Activated naive CD4-positive, alpha-beta T cell treated with anti-CD3 and anti-CD28 coated beads, Interleukin-2, amount 50 U/mL, for 72 hours (primary cell): ENCODE measurements around the gene AGAP1. TPM values are rescaled to one million over a fixed set of nuclear protein-coding genes. Genes with fewer than 3 reads are reported as not detected.

Source experiments
- ATAC-seq, 2 donors: fragments of 150-1000 bp; cut with Tn5 transposase; 2 replicates each; pipeline ENCODE4 v1.10.0; 2021; ENCODE audit warnings: mild to moderate bottlenecking in 2 of 2, moderate library complexity in 2 of 2
- DNase-seq, 2 donors: peaks; one replicate each; pipeline ENCODE4 v3.0.0; 2021 to 2022; ENCODE audit warnings: low spot score in 2 of 2
- H3K27ac Mint-ChIP-seq, 2 donors: one replicate each; pipeline ENCODE4 v1.8.0; 2022; ENCODE audit warnings: mild to moderate bottlenecking in 2 of 2, mixed read lengths in 2 of 2
- H3K36me3 Mint-ChIP-seq, 2 donors: one replicate each; pipeline ENCODE4 v1.8.0; 2022; ENCODE audit warnings: mixed read lengths in 2 of 2
- H3K9me3 Mint-ChIP-seq, 2 donors: one replicate each; pipeline ENCODE4 v1.8.0; 2022; ENCODE audit warnings: mixed read lengths in 2 of 2
- total RNA-seq, 2 donors: library from RNA; stranded (reverse); gene quantifications; one replicate each; pipeline ENCODE4 v1.2.3, GENCODE V29; 2022

AGAP1 gene
- total RNA-seq, 2 donors from 2014 or later = 0.48 to 7.2 TPM

- DNase-seq (no peak), ATAC-seq (no peak)
- no peak overlapping the region for H3K27ac Mint-ChIP-seq
- no peaks in the 10 kb centered on the region for H3K36me3 Mint-ChIP-seq
- no peaks in the 10 kb centered on the region for H3K9me3 Mint-ChIP-seq
Observed at GRCh38 chr2:235922839-235923238, 429.0 kb downstream of the AGAP1 start.

DNA sequence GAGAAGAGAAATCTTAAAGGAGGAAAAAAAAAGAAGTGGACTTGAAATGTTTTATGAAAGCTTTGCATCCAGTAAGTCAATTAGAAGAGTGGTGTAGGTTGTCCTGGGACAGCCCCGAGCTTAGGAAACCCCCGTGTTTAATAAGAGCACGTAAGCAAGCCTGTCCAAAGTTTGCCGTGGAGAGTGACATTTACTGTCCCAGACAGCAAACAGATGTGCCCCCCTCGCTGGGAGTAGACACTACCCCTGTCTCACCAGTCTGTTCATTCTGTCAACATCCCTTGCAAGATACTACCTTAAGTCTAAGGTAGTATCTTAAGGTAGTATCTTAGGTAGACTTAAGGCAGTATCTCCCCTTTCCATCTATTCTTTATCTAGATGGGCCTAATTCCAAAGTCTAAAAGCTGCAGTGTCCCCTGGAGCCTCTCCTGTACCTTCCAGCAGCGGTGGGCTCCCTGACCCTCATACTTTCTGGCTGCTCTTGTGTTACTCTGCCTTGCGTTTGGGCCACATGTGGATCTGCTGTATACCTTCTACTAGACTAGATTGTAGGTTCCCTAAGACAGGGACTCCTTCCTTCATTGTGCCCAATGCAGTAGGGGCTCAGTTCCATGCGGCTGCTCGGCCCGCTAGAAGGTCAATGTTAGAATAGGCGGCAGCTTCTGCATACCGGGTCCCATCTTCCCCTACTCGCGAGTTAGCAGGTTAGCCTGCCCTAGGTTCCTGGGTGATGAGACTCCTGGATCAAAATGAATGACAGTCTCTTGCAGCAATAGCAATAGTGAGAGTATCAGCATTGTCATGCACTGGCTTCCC, 430.2 kb downstream of the AGAP1 start:
- ATAC-seq (no peak), DNase-seq (no peak)
- no peaks in the 10 kb centered on the region for H3K36me3 Mint-ChIP-seq
- H3K27ac Mint-ChIP-seq = no peak overlapping the region
- no peaks in the 10 kb centered on the region for H3K9me3 Mint-ChIP-seq

- Mint-ChIP-seq H3K9me3 (no peaks in the 10 kb centered on the region), H3K27ac (no peak overlapping the region), H3K36me3 (no peaks in the 10 kb centered on the region)
- DNase-seq = no peak
- no peak for ATAC-seq
Observed at GRCh38 chr2:235924675-235925063, 430.8 kb downstream of the AGAP1 start.

DNA sequence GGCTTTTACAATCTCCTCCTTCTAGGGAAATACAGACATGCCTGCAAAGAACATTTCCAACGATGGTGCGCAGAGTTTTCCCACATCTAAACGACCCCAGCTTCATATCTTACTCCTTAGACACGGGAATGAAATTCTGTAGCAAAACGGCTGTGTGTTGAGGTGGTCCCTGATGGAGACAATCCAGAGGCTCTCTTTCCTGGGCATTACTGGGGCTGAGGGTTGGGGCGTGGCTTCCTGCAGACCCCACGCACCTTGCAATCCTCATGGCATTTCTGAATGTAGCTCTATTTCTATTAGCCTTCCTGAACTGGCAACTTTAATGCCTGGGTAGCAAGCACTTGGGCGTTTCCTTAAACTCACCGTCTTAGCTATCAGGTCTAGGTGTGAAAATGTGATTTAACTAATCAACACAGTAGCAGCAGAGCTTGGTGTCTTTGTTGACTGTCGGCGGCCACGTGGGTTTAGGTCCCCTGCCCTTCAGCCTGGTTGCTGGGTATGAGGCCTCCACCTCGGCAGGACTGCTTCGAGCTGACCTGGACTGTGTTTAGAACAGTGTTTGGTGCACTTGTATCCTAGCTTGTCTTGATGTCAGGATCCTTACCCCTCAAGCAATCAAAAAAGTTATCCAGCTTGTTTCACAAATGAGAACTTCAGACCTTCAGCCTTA, 431.5 kb downstream of the AGAP1 start:
- Mint-ChIP-seq H3K36me3 (no peaks in the 10 kb centered on the region), H3K9me3 (no peaks in the 10 kb centered on the region), H3K27ac (no peak overlapping the region)
- ATAC-seq = no peak
- DNase-seq = no peak

- Mint-ChIP-seq H3K27ac (no peak overlapping the region), H3K9me3 (no peaks in the 10 kb centered on the region), H3K36me3 (no peaks in the 10 kb centered on the region)
- no peak for DNase-seq
- no peak for ATAC-seq
Observed at GRCh38 chr2:235926229-235926628, 432.4 kb downstream of the AGAP1 start.

DNA sequence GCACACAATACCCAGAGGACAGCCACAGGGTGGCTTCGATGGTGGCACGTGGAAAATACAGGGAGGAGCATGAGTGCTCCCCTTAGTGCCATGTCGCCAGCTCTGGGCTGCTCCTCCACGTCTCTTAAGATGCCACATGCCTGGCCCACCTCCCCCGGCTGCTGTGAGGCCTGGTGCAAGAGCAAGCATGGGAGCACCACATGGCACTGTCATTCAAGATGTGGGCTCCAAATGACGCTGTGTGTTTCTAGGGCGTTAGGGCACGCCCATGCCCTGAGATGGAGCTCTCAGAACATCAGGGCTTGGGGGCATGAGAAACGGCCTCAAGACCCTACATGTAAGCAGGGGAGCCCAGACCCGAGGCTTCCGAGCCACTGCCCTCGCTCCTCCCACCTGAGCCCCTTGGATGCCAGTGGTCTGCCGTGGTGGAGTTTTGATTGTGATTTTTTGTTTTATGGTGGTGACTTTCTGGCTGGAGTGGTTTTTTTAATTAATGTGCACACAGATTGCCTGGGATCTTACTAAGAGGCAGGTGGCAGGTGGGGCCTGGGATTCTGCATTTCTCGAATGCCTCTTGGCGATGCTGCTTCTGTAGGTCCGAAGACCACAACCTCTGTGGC, 435.0 kb downstream of the AGAP1 start:
- H3K27ac Mint-ChIP-seq = no peak overlapping the region
- no peaks in the 10 kb centered on the region for H3K36me3 Mint-ChIP-seq
- DNase-seq = no peak
- no peaks in the 10 kb centered on the region for H3K9me3 Mint-ChIP-seq
- ATAC-seq = no peak

DNA sequence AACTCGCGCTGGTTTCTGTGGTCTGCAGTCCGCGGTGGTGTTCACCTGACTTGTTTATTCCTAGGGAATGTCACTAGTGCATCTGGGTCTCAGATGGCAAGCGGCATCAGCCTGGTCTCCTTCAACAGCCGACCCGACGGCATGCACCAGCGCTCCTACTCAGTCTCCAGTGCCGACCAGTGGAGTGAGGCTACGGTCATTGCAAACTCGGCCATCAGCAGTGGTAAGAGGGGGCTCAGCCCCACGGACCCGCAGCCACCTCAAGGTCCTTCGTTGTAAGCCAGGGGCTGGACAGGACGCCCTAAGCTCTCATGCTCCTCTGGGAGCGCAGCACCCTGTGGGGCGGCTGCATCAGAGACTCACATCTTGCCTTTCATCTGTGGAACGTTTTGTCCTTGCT, 436.9 kb downstream of the AGAP1 start:
- ATAC-seq = no peak
- Mint-ChIP-seq H3K9me3 (no peaks in the 10 kb centered on the region), H3K27ac (no peak overlapping the region), H3K36me3 (no peaks in the 10 kb centered on the region)
- no peak for DNase-seq

GRCh38 chr2:235931676-235932075, 437.8 kb downstream of the AGAP1 start:
- Mint-ChIP-seq H3K9me3 (peaks cover 6 to 8% of the 10 kb centered on the region in 2 donors), H3K27ac (no peak overlapping the region), H3K36me3 (peaks cover 0 to 6% of the 10 kb centered on the region in 2 donors)
- DNase-seq (no peak), ATAC-seq (no peak)

DNA sequence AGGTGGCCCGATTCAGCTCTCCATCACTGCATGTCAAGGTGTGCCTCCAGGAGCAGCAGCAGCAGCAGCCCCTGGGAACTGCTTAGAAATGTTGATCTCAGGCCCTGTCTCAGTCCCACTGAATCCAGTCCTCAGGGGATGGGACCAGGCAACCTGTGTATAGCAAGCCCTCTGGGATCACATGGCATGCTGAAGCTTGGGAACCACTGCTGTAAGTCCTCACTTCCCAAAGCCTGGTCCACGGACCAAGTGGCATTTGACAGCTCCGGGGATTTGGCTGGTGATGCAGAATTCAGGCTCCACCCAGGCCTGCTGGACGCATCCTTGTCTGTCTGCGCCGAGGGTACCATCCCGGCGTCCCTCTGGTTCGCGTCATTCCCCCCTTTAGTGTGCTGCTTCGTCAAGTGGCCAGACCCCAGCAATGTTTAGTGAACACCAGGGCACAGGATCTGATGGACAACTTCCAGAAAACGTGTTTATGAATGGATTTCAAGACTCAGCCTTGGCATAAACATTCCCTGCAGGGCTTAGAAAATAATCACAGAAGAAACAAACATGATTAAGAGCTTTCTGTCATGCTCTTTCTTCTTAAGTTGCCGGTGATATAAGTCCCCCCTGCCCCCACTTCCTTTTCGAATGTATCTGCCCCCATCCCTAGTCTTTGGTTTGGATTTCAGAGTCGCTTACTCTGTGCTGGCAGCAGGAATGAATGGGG, 440.4 kb downstream of the AGAP1 start:
- peaks cover 0 to 7% of the 10 kb centered on the region in 2 donors for H3K36me3 Mint-ChIP-seq
- ATAC-seq (no peak), DNase-seq (no peak)
- peaks cover 6 to 8% of the 10 kb centered on the region in 2 donors for H3K9me3 Mint-ChIP-seq
- H3K27ac Mint-ChIP-seq = no peak overlapping the region

DNA sequence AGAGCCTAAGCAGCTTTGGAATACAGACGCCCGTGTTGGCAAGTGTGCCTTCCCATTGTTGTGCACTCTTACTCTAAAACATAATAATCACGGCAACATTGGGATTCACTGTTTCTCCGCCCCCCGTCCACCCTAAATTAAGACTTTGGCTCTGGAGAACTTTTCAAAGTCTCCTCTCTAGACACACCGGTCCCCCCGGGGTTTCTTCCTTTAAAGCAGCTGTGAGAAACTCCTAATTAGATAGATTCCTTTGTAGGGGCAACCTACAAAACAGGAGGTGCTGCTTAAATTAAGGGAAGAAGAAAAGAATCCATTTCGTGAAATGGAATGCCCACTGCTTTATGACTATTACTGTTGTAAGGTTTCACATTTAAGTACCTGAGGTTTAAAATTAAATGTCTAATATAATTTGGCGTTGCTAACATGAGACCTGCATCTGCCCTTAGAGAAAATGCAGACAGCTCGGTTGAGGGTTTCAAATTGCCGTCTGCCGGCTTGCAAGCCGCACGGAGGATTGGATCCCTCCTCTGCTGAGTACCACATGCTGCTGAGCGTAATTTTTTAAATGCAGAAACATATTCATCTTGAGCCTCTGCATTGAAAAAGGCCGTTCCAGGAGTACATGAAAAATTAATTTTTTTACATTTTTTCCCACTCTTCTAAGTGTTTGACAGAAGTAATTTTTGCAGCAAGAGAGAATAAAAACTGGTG, 441.1 kb downstream of the AGAP1 start:
- peaks cover 0 to 7% of the 10 kb centered on the region in 2 donors for H3K36me3 Mint-ChIP-seq
- H3K9me3 Mint-ChIP-seq = peaks cover 6 to 8% of the 10 kb centered on the region in 2 donors
- DNase-seq (no peak), ATAC-seq (no peak)
- peak overlapping the region in 1 of 2 donors; percentile 14 for H3K27ac Mint-ChIP-seq

- Mint-ChIP-seq H3K36me3 (peaks cover 0 to 7% of the 10 kb centered on the region in 2 donors), H3K27ac (no peak overlapping the region), H3K9me3 (peaks cover 6 to 8% of the 10 kb centered on the region in 2 donors)
- ATAC-seq (no peak), DNase-seq (no peak)
Observed at GRCh38 chr2:235935773-235936172, 441.9 kb downstream of the AGAP1 start.

GRCh38 chr2:235936493-235936892, 442.6 kb downstream of the AGAP1 start:
- peaks cover 6 to 8% of the 10 kb centered on the region in 2 donors for H3K9me3 Mint-ChIP-seq
- ATAC-seq (no peak), DNase-seq (peak in 1 of 2 donors; percentile 9)
- peaks cover 0 to 7% of the 10 kb centered on the region in 2 donors for H3K36me3 Mint-ChIP-seq
- no peak overlapping the region for H3K27ac Mint-ChIP-seq

DNA sequence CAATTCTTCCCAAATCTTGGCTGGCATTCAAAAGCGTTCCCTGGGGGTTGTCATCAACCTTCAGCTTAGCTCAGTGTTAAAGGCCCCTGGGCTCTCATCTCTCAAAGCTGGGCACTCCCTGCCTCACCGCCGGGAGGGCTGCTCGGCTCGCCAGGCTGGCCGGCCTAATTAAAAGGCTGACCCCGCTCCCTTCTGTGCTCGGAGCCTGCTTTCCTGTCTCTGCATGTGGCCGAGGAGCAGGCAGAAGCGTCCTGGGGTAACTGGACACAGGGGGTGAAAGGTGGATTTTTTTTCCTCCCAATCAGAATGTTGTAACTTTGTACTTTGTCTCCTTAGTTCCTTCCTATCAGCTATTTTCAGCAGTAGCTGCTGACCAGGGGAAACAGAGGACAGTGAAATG, 443.2 kb downstream of the AGAP1 start:
- DNase-seq (no peak), ATAC-seq (no peak)
- Mint-ChIP-seq H3K36me3 (peaks cover 0 to 7% of the 10 kb centered on the region in 2 donors), H3K27ac (no peak overlapping the region), H3K9me3 (peaks cover 6 to 8% of the 10 kb centered on the region in 2 donors)

GRCh38 chr2:235937526-235937925, 443.7 kb downstream of the AGAP1 start:
- Mint-ChIP-seq H3K27ac (no peak overlapping the region), H3K36me3 (peaks cover 0 to 7% of the 10 kb centered on the region in 2 donors)
- no peak for ATAC-seq

GRCh38 chr2:235937936-235938335, 444.1 kb downstream of the AGAP1 start:
- Mint-ChIP-seq H3K9me3 (peaks cover 6 to 8% of the 10 kb centered on the region in 2 donors), H3K36me3 (peaks cover 0 to 7% of the 10 kb centered on the region in 2 donors), H3K27ac (no peak overlapping the region)
- no peak for DNase-seq
- ATAC-seq = no peak

More at GRCh38 chr2:235937526-235937925, 443.7 kb downstream of the AGAP1 start:
- no peak for DNase-seq
- H3K9me3 Mint-ChIP-seq = peaks cover 6 to 8% of the 10 kb centered on the region in 2 donors

GRCh38 chr2:235938611-235939010, 444.8 kb downstream of the AGAP1 start:
- ATAC-seq (no peak), DNase-seq (no peak)
- Mint-ChIP-seq H3K27ac (no peak overlapping the region), H3K36me3 (peaks cover 0 to 7% of the 10 kb centered on the region in 2 donors), H3K9me3 (peaks cover 6 to 8% of the 10 kb centered on the region in 2 donors)
